GM19324 (cell line): Measurements from ENCODE around the gene SPRR2B.
"Not testable (repeated sequence)": the region's sequence is repeated elsewhere in the genome, so short reads cannot be mapped to it uniquely, and the experiment has no call there.

Experiments used
- ATAC-seq: cut with Tn5 transposase; IDR thresholded peaks from one replicate; pipeline ENCODE4 v1.9.1; 2021; ENCODE audit warnings: mild to moderate bottlenecking, moderate library complexity; ENCODE audit not compliant: unreplicated experiment, low FRiP score

SPRR2B gene

GRCh38 chr1:153035211-153035610 is 36.2 kb downstream of the SPRR2B start:
- no peak for ATAC-seq

DNA sequence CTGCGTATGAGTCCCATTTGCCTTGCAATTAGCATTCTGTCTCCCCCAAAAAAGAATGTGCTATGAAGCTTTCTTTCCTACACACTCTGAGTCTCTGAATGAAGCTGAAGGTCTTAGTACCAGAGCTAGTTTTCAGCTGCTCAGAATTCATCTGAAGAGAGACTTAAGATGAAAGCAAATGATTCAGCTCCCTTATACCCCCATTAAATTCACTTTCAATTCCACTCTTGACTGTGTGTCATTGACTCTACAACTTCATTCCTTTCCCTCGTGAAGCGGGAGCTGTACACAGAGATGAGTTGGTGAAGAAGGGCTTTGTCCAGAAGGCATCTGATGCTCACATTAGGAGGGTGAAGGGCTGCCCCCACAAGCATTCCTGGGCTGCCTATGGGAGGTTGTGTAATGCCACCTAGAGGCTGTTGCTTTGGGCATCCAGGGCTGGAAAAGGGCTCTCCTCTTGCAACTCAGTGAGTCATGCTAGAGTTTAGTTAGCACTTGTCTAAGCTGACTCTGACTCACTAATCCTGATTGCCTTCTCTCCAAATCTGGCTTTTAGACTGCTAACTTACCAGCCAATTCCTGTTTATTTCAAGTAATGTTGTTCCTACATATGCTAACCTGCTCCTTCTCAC is 38.6 kb downstream of the SPRR2B start:
- ATAC-seq, result no peak

- no peak for ATAC-seq
These were observed 39.3 kb downstream of the SPRR2B start for GRCh38 chr1:153032073-153032472.

GRCh38 chr1:153030895-153031294 is 40.5 kb downstream of the SPRR2B start, which contains the start of gene SPRR1B:
Gene SPRR1B (plus strand): TSS chr1:153031203. CDS start chr1:153032346, 1,143 bp downstream.
- no peak for ATAC-seq

DNA sequence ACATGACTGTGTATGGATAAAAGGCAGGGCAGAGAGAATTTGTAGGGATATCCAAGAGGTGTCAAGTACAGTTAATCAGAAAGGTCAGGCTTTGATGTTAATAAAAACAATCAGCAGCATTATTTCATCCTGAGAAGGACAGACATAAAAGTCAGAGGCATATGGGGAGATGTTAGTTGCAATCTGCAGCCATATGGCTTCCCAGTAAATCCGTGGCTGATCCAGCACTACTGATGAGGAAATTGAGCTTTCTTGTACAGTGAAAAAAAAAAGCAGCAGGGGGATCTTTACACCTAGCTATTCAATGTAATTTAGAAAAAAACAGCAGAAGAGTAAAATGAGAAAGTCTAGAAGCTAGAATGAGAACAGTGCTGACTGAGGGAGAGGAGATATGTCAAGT is 42.6 kb downstream of the SPRR2B start:
- no peak for ATAC-seq

DNA sequence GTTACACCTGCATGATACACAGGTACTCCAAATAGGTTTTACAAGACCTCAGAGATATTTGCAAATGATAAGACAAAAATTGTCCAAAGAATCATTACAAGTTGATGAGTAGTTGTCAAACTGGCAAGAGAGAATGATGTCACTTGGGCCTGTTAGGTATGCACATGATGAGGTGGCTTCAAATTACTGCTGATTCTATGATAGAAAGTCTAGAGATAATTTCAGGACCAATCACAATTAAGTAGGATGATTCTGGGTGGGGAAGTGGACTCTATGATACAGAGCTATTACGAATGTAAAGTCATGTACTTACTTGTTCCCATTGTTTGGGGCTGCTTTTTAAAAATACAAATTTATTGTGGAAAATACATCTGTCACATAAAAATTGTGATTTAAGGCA is 45.6 kb downstream of the SPRR2B start:
- no peak for ATAC-seq

- ATAC-seq, result no peak
These were observed 47.0 kb downstream of the SPRR2B start for GRCh38 chr1:153024413-153024812.

GRCh38 chr1:153023109-153023508 is 48.3 kb downstream of the SPRR2B start:
- no peak for ATAC-seq

DNA sequence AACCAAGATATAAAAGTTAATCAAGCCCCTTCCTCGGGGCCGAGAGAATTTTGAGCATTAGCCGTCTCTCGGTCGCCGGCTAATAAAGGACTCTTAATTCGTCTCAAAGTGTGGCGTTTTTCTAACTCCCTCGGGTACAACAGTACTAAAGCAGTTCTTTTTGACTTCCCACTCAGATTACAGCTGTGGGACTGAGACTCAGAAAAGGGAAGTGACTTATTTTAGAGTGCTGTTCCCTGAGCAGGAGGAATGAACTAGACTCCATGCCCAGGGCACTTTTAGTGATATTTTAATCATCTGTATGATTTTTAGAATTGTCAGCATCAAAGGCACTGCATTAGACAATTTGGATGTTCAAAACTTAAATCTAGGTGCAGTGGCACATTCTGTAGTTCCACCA is 49.1 kb downstream of the SPRR2B start:
- ATAC-seq, result not testable (repeated sequence)

DNA sequence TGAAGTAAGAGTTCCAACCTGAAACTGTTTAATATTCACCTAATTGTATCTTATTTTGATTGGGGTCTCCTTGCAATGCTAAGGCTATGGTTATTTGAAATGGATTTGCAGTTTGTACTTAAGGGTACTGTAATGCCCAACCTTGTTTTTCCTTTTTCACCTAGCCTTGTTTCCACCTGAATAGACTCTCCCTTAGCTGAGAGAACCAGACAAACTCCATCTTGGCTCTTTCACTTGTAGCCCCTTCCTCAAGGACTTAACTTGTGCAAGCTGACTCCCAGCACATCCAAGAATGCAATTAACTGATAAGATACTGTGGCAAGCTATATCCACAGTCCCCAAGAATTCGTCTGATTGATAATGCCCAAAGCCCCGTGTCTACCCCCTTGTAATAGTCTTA is 49.6 kb downstream of the SPRR2B start:
- not testable (repeated sequence) for ATAC-seq
